Ectodermal cell (in vitro differentiated cells): Measurements from ENCODE around the gene MED10.

Source experiments
- H3K27ac ChIP-seq: 2 replicates; pipeline ENCODE4 v1.7.0; 2013; ENCODE audit warnings: mild to moderate bottlenecking, low read depth, low read length; ENCODE audit not compliant: insufficient read depth, poor library complexity, severe bottlenecking
- H3K27me3 ChIP-seq: 2 replicates; pipeline ENCODE4 v1.7.0; 2013; ENCODE audit warnings: mild to moderate bottlenecking, low read length; ENCODE audit not compliant: insufficient read depth, control insufficient read depth, poor library complexity, severe bottlenecking
- H3K36me3 ChIP-seq: one replicate; pipeline ENCODE4 v1.7.0; 2013; ENCODE audit warnings: low read length; ENCODE audit not compliant: control insufficient read depth, insufficient read depth
- H3K4me1 ChIP-seq: one replicate; pipeline ENCODE4 v1.7.0; 2013; ENCODE audit warnings: low read length; ENCODE audit not compliant: control insufficient read depth, insufficient read depth
- H3K4me3 ChIP-seq: 2 replicates; pipeline ENCODE4 v1.7.0; 2013; ENCODE audit warnings: low read depth, low read length, control low read depth; ENCODE audit not compliant: insufficient read depth
- H3K9me3 ChIP-seq: 2 replicates; pipeline ENCODE4 v1.7.0; 2013; ENCODE audit warnings: mild to moderate bottlenecking, low read length, moderate library complexity; ENCODE audit not compliant: control insufficient read depth
- WGBS, 2 experiments: methylation state at CpG; one replicate each; pipeline ENCODE4 v1.1.7; 2013; ENCODE audit warnings: missing lambda C conversion rate in 2 of 2; 5-methylcytosine and 5-hydroxymethylcytosine counted together

Gene MED10

GRCh38 chr5:6392561-6392960, 14.2 kb upstream of the MED10 start:
- Histone ChIP-seq H3K9me3 (no peaks in the 10 kb centered on the region), H3K27ac (no peak overlapping the region), H3K4me3 (no peak overlapping the region), H3K27me3 (no peaks in the 10 kb centered on the region), H3K4me1 (no peaks in the 10 kb centered on the region), H3K36me3 (no peaks in the 10 kb centered on the region)
- 60 to 71% methylated on average over 2 of the region's 2 CpGs for WGBS, 2 experiments

GRCh38 chr5:6391151-6391550, 12.8 kb upstream of the MED10 start:
- WGBS, 2 experiments = 92 to 96% methylated on average over 4 of the region's 4 CpGs
- Histone ChIP-seq H3K9me3 (no peaks in the 10 kb centered on the region), H3K27me3 (no peaks in the 10 kb centered on the region), H3K4me1 (no peaks in the 10 kb centered on the region), H3K27ac (no peak overlapping the region), H3K4me3 (no peak overlapping the region), H3K36me3 (no peaks in the 10 kb centered on the region)

GRCh38 chr5:6389946-6390530, 11.7 kb upstream of the MED10 start:
- Histone ChIP-seq H3K4me3 (no peak overlapping the region), H3K9me3 (no peaks in the 10 kb centered on the region), H3K36me3 (no peaks in the 10 kb centered on the region), H3K27me3 (no peaks in the 10 kb centered on the region), H3K27ac (no peak overlapping the region), H3K4me1 (no peaks in the 10 kb centered on the region)
- WGBS, 2 experiments = 86 to 88% methylated on average over 6 to 7 of the region's 7 CpGs

- WGBS, 2 experiments = 84 to 91% methylated on average over 5 of the region's 5 CpGs
- H3K4me3 ChIP-seq = no peak overlapping the region
- H3K9me3 ChIP-seq = no peaks in the 10 kb centered on the region
- H3K27ac ChIP-seq = no peak overlapping the region
- no peaks in the 10 kb centered on the region for H3K27me3 ChIP-seq
- no peaks in the 10 kb centered on the region for H3K36me3 ChIP-seq
- no peaks in the 10 kb centered on the region for H3K4me1 ChIP-seq
These were observed 11.1 kb upstream of the MED10 start for GRCh38 chr5:6389397-6389796.

DNA sequence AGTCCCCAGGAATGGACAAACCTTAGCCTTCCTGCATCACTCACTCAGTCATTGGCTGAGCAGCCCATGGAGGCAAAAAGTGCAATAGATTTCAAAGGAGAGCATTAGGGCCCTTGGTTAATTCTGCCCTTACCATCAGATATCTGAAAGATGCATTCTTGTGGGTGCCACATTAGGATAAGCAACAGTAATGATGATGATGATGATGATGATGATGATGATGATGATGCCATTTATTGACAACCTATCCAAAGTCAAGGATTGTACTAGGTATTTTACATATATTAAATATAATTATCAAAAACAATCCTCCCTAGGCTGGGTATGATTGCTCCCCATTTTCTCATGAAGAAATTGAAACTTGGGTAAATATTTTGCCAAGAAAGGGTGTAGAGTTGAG, 9.6 kb upstream of the MED10 start:
- Histone ChIP-seq H3K4me3 (no peak overlapping the region), H3K27me3 (no peaks in the 10 kb centered on the region), H3K36me3 (no peaks in the 10 kb centered on the region), H3K9me3 (no peaks in the 10 kb centered on the region), H3K4me1 (no peaks in the 10 kb centered on the region), H3K27ac (no peak overlapping the region)

GRCh38 chr5:6386271-6386670, 7.9 kb upstream of the MED10 start:
- no peaks in the 10 kb centered on the region for H3K27me3 ChIP-seq
- H3K4me3 ChIP-seq = no peak overlapping the region
- no peaks in the 10 kb centered on the region for H3K9me3 ChIP-seq
- H3K27ac ChIP-seq = no peak overlapping the region
- 80 to 100% methylated on average over 1 of the region's 1 CpG for WGBS, 2 experiments
- no peaks in the 10 kb centered on the region for H3K4me1 ChIP-seq
- H3K36me3 ChIP-seq = no peaks in the 10 kb centered on the region

- no peak overlapping the region for H3K4me3 ChIP-seq
- no peak overlapping the region for H3K27ac ChIP-seq
- H3K9me3 ChIP-seq = no peaks in the 10 kb centered on the region
- no peaks in the 10 kb centered on the region for H3K4me1 ChIP-seq
- no peaks in the 10 kb centered on the region for H3K36me3 ChIP-seq
- no peaks in the 10 kb centered on the region for H3K27me3 ChIP-seq
- WGBS, 2 experiments = 93 to 94% methylated on average over 9 of the region's 9 CpGs
These were observed 6.5 kb upstream of the MED10 start for GRCh38 chr5:6384856-6385255.

GRCh38 chr5:6383376-6383775, 5.0 kb upstream of the MED10 start:
- Histone ChIP-seq H3K36me3 (no peaks in the 10 kb centered on the region), H3K9me3 (no peaks in the 10 kb centered on the region), H3K4me3 (no peak overlapping the region), H3K27me3 (no peaks in the 10 kb centered on the region), H3K4me1 (peaks cover 3% of the 10 kb centered on the region), H3K27ac (no peak overlapping the region)
- WGBS, 2 experiments = 82 to 87% methylated on average over 6 of the region's 6 CpGs

GRCh38 chr5:6379246-6379645, 899 bp upstream of the MED10 start:
- no peak overlapping the region for H3K27ac ChIP-seq
- H3K9me3 ChIP-seq = no peaks in the 10 kb centered on the region
- peaks cover 11% of the 10 kb centered on the region for H3K36me3 ChIP-seq
- peak overlapping the region; percentile 77 for H3K4me3 ChIP-seq
- no peaks in the 10 kb centered on the region for H3K27me3 ChIP-seq
- 86 to 94% methylated on average over 4 of the region's 4 CpGs for WGBS, 2 experiments
- H3K4me1 ChIP-seq = peaks cover 3% of the 10 kb centered on the region

- 12 to 18% methylated on average over 8 of the region's 8 CpGs for WGBS, 2 experiments
- Histone ChIP-seq H3K36me3 (peaks cover 13% of the 10 kb centered on the region), H3K27ac (no peak overlapping the region), H3K4me1 (peaks cover 3% of the 10 kb centered on the region), H3K9me3 (no peaks in the 10 kb centered on the region), H3K4me3 (peak overlapping the region; percentile 77), H3K27me3 (no peaks in the 10 kb centered on the region)
These were observed 388 bp upstream of the MED10 start for GRCh38 chr5:6378766-6379103.

DNA sequence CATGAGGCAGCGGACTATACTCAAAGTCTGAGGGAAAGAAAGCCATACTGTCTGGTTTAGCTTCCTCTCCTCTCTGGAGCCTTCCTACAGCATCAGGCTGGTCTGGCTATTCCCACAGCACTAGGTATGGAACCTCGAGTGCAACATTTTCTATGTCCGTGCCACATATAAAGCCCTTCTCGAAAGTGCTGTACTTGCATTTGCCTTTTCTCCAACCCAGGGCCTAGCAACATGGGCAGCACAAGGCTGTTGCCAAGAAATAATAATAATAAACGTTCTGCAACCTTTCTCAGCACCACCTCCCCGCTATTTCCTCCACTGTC, 804 bp downstream of the MED10 start:
- WGBS, 2 experiments = 44 to 47% methylated on average over 6 of the region's 6 CpGs
- Histone ChIP-seq H3K4me1 (peaks cover 3% of the 10 kb centered on the region), H3K27ac (no peak overlapping the region), H3K4me3 (peak overlapping the region; percentile 77), H3K27me3 (no peaks in the 10 kb centered on the region), H3K36me3 (peaks cover 23% of the 10 kb centered on the region), H3K9me3 (no peaks in the 10 kb centered on the region)
